Fibroblast of peridontal ligament (primary cell): ENCODE measurements around the gene POLR1G.

Source experiments
- DNase-seq: peaks from one replicate; pipeline ENCODE4 v3.0.0-alpha.2; 2010; ENCODE audit errors: extremely low read depth

POLR1G gene

DNA sequence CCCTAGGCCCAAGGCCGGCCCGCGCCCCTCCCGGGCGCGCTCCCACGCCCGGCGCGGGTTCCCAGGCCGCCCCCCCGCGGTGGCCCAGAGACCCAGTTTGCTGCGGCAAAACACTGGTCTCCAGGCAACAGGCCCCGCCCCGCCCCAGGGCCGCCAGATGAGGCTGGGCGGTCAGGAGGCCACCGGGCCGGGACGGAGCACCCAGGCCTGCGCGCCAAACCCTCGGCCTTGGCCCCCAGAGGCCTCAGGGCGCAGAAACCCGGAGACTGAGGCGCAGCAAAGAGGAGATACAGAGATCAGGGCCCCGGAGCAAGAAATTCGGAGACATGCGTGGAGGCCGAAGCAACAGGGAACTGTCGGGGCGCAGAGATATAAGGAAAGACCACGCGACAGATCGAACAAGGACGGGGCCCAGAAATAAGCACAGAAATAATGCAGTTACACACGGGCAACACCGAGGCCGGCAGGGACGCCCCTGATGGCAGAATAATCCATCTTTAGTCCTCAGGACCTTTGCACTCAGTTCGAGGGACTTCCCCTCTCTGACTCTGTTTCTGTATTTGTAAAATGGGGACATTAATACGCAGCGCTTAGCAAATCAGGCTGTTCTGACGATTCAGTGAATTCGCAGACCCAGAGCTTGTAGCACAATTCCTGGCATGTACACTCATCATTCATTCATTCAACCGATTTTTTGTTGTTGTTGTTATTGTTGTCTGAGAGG is 38.0 kb downstream of the POLR1G start:
- peak; percentile 61 for DNase-seq

DNA sequence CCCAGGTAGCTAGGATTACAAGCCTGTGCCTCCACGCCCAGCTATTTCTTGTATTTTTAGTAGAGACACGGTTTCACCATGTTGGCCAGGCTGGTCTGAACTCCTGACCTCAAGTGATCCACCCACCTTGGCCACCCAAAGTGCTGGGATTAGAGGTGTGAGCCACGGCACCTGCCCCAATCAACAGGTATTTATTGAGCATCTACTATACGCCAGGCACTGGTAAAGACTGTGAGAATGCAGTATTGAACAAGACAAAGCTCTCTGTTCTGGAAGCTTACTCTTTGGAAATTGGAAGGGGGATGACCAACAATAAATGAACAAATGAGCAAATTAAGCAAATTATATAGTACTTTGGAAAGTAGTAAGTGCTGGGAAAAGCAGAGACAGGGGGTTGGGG is 38.7 kb downstream of the POLR1G start:
- no peak for DNase-seq

GRCh38 chr19:45446295-45446694 is 39.9 kb downstream of the POLR1G start:
- peak; percentile 60 for DNase-seq

GRCh38 chr19:45446944-45447343 is 40.5 kb downstream of the POLR1G start:
- no peak for DNase-seq

DNA sequence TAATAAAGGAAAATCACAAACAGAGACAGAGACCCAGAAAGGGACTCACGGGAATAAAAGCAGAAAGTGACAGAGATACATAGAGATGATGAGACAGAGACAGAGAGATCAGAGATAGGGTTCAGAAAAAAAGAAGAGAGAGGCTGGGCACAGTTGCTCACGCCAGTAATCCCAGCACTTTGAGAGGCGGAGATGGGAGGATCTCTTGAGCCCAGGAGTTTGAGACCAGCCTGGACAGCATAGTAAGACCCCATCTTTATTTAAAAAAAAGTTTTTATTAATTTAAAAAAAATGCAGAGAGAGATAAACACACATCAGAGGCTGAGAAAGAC is 41.9 kb downstream of the POLR1G start:
- no peak for DNase-seq

- DNase-seq, result no peak
Measured at GRCh38 chr19:45448887-45449299, 42.4 kb downstream of the POLR1G start.

DNA sequence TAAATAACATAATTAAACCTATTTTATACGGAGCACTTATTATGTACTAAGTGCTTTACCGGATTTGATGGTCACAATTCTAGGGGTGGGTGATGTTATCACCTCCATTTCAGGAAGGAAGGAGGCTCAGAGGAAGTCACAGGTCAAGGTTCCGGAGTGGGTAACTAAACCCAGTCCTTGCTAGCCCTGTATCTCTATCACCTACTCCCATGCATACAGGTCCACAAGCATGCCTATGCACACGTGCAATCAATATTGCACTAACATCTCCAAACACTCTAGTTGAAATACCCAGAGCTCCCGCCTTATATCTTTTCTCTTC is 43.5 kb downstream of the POLR1G start:
- DNase-seq, result no peak

DNA sequence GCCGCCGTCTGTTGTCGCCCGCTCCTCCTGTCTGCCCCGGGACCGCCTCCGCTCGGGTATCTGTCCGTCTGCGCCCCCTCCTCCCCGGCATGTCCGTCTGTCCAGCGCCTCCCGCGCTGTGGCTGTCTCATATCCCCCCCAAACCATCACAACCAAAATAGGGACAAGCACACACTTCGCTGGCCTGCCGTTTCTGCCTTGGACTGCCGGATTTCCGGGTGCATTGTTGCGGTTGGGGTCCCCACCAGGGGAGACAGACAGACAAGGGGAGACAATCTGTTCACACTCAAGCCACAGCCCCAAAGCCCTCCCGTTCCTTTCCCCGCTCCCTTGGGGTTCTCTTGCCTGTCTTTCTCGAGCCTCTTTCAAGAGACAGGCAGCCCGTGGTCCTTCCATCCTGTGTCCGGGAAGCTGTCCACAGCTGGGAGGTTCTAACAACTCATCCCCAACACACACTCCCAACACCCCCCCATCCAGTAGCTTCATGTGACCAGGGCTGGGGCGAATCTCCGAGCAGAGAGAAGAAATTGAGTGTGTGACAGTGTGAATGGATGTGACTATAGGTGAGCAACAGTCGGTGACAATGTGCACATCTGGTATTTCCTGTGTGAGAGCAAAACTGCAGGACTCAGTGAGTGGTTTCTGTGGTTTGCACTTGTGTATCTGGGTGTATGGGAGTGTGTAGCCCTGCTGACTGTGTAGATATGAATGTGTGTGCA is 44.8 kb downstream of the POLR1G start:
- peak; percentile 66 for DNase-seq

- DNase-seq, result no peak
Measured at GRCh38 chr19:45451850-45452387, 45.5 kb downstream of the POLR1G start.

GRCh38 chr19:45455707-45456499 is 49.5 kb downstream of the POLR1G start:
- DNase-seq, result peak; percentile 97

- no peak for DNase-seq
Measured at GRCh38 chr19:45456500-45456815, 50.0 kb downstream of the POLR1G start.

DNA sequence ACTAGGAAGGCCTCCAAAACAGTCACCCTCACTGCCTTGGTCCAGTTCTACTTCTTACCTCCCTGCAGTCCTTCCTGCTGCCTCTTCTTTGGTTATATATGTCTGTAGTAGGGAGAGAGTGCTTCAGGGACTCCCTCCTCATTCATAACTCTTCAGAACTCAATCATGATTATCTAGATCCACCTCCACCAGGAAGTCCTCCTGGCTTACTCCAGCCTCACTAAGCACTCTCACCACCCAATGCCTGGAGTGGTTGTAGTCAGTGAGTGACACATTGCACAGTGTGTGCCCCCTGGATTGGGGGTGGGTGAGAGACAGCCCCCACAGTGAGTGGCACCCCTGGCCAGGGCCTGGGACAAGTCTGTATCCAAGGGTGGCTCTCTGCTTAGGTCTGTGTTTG is 51.3 kb downstream of the POLR1G start:
- no peak for DNase-seq
